Stimulated activated CD4-positive, alpha-beta T cell treated with anti-CD3 and anti-CD28 coated beads, Interleukin-2, amount 100 ng/mL, for 4 hours (primary cell): ENCODE measurements around the gene KIFC3.

Source experiments
- DNase-seq: peaks from one replicate; pipeline ENCODE4 v3.0.0-alpha.2; 2020; ENCODE audit warnings: low read depth

Gene KIFC3

DNA sequence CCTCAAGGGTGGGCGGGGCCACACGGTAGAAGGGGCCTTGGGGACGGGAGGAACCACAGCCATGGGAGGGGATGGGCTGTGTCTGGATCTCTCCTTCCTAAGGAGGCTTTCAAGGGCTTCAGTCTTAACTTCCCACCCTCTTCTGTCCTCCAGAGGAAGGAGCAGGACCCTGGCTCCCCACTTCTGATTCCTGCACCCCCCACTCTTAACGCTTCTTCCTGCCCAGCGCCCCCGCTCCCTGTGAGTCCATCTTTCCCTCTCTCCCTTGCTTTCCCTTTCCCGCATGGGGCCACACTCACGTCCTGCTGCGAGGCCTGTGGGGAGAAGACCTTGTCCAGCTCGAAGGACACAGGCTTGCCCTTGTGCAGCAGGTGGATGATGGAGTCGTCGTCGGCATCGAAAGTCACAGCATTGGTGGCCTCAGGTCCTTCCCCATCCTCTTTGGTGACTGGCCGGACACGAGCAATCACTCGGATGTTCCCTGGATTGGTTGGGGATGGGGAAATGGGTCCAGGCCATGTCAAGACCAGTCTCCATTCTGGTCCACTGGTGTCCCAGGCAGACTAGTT lies 37.0 kb downstream of the KIFC3 start:
- no peak for DNase-seq

DNA sequence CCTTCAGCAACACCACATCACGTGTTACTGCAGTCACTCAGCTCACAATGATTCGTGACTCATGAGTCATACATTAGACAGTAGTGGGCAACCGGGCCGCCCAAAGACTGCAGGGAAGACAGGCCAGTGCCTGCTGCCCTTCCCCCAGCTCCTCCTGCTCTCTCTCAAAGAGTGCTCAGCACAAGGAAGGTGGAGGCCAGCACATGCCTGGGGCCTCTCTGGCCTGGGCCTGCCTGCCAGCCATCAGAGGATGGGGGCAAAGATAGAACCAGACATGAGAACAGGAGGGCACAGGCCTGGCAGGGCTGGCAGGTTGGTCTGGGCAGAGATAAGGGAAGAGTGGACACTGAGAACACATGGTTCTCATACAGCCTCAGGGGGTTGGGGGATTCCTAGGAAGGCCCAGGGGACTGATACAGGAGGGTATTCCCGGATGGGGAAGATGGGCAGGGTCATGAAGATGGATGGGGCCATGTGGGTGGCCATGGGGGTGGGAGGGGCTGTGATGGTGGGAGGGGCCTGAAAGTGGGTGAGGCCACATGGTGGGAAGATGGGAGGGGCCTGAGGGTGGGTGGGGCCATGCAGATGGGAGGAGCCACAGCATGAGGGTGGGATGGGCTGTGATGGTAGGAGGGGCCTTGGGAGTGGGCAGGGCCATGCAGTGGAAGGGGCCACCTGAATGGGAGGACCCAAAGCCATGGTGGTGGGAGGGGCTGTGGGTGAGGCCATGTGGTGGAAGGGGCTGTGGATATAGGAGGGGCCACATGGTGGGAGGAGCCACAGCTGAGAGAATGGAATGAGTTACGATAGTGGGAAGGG lies 37.7 kb downstream of the KIFC3 start:
- no peak for DNase-seq

DNA sequence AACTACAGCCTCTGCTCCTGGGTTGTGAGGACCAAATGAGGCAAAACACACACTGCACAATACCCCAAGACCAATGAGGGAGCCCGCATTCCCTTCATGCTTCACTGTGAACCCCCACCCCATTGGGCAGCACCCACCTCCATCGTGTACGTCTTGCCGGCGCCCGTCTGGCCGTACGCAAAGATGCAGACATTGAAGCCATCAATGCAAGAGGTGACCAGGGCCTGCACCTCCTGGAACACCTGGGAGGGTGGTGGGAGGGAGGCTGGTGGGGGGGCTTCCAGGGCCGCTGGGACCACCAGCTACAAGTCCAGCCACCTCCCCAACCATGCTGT lies 38.3 kb downstream of the KIFC3 start:
- DNase-seq: no peak

DNA sequence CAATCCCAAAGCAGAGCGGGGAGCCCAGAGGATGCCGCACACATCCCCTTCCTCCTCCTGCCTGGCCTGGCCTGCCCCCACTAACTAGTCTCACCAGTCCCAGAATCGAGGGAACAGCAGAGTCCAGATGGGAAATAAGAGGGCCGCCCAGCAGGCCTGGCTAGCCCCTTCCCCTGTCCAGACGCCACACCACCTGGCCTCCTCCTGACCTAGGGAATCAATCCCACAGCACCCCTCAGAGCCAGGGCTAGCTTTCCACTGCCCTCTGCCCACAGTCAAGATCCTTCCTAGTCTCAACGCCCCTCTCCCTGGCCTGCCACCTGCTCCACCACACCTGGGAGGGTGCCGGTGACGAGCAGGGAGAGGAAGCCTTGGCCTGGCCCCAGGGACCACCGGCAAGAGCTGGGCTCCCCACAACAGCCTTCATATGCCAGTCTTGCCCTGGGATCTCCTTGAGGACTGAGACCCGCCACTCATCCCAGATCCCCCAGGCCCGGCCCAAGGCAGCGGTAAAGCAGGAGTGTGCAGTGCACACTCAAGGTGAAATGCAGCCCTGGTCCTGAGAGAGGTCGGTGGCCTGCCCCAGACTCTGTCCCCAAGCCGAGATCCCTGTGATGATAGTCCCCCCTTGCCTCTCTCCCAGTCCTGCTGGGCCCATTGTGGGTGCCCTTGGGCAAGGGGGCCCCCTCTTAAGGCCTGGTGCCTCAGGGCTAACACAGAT lies 38.8 kb downstream of the KIFC3 start:
- DNase-seq: no peak

DNA sequence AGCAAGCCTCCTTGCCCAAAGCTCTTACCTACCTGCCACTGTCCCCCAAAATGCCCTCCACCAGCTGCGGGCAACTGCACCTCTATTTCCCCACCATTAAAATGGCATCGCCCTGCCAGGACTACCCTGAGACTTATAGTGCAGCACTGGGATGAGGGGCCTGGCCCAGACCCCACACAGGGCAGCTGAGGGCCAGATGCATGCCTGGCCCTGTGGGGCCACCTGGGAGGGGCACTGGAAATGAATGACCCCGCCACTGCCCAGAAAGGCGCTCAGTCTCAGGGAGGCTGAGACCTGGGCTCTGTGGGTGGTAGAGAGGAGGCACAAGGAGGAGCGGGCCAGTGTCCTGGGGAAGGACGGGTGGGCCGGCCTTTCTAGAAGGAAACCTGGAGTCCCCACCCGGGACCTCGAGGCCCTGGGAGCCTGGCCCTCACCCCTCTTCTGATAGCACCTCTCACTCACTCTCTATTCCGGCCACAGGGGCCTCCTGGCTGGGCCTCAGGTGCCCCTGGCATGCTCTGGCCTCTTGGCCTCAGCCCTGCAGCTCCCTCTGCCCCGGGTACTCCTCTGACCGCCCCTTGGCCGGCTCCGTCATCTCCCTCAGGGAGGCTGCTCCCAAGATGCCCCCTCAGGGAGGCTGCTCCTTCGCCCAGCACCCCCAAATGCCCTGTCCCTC lies 39.8 kb downstream of the KIFC3 start:
- no peak for DNase-seq

DNA sequence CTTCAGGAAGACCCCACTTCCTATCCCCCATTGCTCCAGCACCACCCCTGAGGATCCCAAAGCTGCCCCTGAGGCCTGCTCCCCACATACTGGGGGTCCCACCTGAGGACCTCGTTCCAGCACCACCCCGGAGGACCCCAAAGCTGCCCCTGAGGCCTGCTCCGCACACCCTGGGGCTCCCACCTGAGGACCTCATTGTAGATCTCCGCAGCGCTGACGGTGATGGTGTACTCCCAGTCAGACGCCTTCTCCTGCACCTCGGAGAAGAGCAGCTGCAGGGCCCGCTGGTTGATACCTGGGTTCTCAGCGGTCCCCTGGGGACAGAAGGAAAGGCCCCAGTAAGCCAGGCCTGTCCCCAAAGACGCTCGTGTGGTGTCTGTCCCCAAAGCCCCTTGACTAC lies 40.3 kb downstream of the KIFC3 start:
- DNase-seq: no peak

DNA sequence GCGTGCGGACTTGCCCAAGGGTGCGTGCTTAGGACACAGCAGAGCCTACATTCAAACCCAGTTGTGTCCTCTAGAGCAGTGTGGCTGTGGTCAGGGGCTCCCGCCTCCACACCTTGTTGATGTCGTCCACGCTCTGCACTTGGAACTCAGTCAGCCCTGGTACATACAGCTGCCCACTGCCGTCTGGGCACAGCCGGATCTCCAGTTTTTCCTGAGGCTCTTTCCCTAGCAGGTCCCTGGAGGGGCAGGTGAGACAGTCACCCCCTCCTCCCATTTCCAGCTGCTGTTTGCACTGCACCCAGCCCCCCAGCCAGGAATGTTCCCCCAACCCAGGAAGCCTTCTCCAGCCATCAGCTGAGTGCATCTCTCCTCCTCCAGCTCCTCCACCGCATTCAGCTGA lies 41.0 kb downstream of the KIFC3 start:
- DNase-seq: no peak

DNA sequence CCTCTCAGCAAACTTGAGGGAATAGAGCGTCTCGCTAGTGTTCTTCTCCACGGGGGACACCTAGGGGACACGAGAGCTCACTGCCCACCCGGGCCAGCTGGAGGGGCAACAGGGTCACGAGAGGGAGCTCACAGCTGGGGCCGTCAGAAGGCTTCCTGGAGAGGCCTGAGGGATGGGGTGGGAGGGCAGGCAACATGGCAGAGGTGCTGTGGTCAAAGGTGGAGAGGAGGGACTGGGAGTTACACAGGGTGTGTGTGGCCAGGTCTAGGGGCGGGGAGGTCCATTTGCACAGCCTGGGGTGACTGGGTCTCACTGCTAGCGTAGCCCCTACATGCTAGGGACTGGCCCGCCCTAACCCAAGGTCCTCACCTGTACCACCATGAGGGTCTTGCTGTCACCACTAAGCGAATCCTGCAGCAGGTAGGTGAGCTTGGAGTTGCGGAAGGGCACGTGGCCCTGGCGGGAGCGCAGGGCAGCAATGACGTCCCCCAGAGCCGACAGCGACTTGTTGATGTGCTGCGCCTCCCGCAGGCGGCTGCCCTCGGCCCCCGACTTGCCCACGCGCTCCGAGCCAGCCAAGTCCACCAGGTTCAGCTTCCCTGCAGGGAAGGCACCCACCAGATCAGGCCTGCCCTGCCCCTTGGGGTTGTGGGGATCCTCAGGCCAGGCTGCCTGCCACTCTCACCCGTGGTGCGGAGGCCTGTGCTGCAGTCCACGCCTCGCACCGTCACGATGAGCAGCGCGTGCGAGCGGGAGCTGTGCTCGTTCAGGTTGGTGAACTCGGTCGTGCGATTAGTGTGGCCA lies 41.7 kb downstream of the KIFC3 start:
- DNase-seq: no peak

DNA sequence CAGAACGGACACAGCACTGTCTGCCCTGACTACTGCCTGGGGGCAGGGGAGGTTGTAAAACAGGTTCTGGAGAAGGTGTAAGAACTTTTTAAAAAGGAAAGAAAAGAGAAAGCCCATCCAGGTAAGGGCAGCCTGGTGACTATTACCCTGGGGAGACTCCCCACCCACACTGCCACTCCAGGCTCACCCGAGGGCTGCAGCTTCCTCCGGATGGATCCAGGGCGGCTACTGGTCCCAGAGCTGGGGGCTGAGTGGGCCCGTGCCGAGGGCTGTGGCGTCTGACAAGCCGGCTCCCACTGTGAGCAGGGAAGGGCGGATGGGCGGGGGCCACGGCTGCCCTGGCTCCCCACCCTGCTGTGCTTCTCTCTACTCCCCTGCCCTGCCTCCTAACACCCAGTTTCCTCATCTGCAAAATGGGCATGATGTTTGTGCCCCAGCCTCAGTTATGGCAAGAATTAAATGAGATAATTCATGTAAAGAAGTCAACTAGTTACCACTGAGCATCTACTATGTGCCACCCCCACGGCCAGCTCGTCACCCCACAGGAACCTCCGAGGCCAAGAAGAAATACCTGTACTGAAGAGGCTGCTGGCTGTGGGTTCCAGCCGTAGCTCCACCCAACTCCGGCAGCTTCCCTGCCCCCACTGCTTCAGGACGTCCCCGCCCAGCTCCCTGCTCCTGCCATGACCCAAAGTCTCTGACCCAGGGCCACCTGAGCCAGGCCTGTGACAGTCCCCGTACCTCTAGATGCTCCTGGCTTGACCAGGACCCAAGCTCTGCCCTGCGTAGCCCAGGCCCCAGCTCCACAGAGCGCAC lies 42.5 kb downstream of the KIFC3 start:
- no peak for DNase-seq

DNA sequence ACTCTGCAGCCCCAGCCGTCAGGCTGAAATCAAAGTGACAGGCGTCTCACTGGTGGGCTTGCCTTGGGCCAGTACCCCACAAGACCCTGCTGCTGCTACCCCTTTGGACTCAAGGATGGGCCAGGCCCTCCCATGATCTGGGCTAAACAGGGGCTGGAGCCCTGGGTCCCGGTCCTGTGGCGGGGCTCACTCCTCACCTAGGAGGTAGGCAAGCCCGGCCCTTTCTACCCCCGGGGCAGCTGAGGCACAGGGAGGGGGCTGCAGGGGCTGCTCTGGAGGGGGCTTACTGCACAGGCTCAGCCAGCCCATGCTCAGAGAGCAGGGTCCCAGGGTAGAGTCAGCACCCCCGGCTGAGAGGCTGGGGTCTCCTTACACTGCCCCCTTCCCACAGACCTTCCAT lies 43.2 kb downstream of the KIFC3 start:
- DNase-seq: no peak

DNA sequence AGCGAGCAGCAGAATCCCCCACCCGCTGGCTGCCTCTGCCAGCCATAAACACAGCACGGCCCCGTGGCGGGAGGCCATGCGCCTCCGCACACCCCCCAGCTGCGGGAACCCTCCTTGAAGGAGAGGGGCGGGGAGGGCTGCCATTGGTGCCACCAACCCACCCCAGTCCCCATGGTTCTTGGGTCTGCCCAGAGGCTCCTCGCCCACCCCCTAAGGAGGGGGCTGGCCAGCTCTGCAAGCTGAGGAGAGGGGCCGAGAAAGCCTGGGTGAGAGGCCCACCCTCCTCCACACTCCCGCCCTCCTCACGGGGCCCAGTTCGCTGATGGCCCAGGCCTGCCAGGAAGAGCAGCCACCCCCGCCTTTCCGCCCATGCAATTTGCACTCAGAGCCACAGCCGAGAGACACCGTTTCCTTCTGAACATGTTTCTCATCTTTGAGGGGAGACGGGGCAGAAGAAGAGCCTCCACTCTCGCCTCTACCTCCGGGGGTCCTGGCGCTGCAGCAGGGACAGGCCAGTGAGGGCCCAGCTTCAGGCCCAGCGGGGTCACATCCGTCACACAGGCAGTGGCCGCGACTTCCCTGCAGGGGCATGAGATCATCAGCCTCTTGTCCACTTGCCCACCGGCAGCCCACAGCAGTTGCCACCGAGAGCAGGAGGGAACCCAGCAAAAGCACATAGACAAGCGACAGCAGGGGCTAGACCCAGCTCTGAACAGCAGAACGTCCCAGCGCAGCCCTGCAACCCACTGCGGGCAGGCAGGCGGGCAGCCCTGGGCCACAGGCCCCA lies 43.8 kb downstream of the KIFC3 start:
- DNase-seq: no peak

DNA sequence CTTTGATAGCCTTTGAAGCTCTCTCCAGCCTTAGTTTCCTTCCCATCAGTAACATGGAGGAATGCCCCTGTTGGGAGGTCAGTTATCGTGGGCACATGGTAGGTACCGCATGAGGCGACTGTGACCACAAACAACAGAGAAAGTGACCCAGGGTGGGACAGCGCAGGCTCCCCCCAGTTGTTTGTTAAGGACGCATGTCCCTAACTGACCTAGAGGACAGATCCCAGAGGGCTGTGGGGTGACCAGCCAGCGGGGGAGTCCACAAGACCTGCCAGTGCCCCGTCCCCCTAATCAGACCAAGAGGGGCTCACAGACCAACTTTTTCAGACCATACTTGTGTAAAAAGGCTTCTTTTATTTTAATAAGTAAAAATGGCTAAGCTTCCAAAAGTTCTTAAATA lies 44.4 kb downstream of the KIFC3 start:
- no peak for DNase-seq

DNA sequence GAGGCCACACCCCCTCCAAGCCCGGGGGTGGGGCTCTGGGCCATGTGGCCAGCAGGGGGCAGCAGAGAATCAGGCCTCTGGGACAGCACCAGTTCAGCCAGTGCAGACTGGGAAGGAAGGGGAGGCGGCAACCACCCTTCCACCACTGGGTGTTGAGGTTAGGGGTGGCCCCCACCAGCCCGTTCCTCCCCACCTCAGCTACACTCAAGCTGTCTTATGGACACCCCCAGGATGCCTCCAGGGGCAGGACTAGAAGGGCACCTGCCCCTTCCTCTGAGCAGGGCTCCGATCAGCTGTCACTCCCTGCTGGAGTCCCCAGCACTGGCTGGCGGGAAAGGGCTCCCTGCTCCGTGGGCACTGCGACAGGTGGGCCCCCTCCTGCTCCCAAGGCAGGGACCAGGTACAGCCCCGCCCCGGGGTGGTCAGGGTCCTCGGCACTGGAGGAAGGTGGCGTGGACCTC lies 44.9 kb downstream of the KIFC3 start:
- peak; percentile 80 for DNase-seq

DNA sequence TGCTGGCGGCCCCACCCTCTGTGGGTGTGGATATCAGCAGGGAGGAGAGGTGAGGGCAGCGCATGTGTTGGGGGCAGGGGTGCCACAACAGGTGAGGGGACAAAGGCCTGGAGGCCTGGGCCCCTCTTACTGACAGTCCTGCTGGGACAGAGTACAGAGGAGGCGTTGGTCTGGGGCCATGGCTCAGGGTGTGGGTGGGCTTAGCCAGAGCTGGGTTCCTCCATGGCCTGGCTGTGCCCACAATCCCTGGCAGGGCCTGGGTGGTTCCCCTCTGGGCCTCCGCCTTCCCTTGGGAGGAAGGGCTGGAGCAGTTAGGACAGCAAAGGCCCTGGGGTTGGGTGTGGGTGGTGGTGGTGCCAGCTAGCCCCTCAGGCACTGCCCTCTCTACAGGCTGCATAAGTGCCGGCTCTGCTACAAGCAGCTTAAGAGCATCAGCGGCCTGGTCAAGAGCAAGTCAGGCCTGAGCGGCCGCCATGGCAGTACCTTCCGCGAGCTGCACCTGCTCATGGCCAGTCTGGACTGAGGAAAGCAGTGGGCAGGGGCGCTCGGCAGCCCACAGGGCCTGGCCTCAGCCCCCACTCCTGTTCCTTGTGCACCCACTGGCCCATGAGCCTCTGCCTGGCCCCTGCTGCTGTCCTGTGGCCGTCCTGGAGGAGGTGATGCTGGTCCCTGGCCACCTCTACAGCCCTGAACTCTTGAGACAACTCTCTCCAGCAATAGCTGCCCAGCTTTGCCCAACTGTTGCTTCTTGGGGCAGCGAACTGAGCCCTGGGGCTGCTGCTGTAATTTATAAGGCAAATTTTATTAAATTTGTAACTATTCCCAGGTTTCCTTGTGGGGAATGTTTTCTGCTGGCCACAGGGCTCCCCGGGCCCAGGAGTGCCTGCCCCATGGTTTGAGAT lies 45.6 kb downstream of the KIFC3 start:
- DNase-seq: no peak

DNA sequence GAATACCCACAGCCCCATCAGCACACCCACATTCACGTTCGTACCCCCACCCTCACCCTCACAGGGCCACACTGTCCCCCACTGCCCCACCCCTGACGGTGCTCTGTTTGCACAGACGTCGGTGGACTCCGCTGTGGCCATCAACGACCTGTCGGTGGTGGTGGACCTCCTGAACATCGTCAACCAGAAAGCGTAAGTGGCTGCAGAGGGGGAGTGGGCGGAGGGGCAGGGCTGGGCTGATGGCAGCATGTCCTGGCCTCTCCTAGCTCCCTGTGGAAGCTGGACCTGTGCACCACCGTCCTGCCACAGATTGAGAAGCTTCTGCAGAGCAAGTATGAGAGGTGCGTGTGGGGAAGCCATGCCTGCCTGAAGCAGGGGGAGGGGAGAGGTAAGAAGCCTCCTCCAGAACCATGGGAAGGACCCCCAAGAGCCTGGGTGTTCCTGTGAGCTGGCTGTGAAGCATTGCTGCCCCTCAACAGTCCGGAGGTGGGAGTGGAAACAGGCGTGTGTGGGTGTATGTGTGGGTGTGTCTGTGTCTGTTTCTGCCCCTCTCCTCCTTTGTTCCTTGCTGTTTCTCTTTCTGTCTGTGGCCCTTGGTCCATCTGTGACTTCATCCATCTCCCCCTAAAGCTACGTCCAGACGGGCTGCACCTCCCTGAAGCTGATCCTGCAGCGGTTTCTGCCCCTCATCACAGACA lies 46.4 kb downstream of the KIFC3 start:
- no peak for DNase-seq

DNA sequence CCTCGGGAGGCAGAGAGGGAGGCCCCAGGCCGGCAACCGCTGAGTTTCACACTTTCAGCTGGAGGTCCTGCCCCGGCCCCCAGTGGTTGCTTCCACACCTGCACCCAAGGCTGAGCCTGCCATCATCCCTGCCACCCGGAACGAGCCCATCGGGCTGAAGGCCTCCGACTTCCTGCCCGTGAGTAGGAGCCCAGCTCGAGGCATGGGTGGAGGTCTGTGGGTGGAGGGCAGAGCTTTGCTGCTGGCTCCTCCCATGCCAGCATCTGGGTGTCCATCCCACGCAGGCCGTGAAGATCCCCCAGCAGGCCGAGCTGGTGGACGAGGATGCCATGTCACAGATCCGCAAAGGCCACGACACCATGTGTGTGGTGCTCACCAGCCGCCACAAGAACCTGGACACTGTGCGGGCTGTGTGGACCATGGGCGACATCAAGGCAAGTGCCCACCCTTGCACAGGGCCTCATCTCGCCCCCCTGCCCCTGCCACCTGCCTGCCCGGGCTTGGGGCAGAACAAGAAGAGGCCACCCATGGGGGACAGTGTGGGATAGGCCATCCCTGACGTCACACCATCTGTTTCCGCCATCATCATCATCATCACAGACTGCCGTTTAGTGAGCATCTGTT lies 47.1 kb downstream of the KIFC3 start:
- DNase-seq: no peak

DNA sequence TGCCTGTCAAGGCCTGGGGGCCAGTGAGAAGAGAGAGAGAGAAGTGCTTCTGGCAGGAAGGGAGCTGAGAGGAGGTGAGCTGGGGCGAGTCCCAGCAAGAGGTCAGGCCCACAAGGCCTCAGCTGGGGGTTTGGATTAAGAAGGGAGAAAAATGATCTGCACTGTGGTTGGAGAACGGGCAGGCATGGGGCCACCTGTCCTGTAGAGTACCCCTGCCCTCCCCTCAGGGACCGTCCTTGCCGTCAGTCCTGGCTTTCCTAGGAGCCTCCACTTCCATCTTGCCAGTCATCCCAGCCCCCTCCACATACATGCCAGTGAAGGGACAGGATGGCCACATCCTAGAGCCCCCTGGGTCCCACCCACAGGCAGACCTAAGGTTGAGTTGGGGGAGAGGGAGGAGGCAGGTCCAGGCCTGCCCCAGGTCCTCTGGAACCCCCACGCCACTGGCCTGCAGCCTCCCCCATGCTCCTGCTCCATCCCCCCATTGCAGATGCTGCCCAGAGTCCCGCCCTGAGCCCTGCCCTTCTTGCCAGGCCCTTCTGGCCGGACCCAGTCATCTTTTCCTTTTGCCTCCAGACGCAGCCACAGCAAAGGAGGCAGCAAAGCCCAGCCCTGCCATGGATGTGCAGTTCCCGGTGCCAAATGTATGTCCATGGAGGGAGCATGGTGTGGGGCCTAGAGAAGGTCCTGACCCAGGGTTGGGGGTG lies 47.8 kb downstream of the KIFC3 start:
- no peak for DNase-seq
